ENCODE measurements around the gene LRRTM4. TPM values are rescaled to one million over a fixed set of nuclear protein-coding genes. Genes with fewer than 3 reads are reported as not detected.

The LRRTM4 gene
- polyA plus RNA-seq, 1 donor from 2014 or later: 37.1 TPM

GRCh38 chr2:77016443-77017354 lies 505.5 kb downstream of the LRRTM4 start:
- Histone ChIP-seq H3F3A (ENCODE audit: insufficient read depth, low read length, poor library complexity, severe bottlenecking) (no peaks in the 10 kb centered on the region), H2AFZ (ENCODE audit: low read depth, low read length) (no peak overlapping the region), H3K36me3 (ENCODE audit: insufficient read depth, low read length) (no peaks in the 10 kb centered on the region), H3K9me3 (ENCODE audit: low read length) (no peaks in the 10 kb centered on the region), H3K27me3 (ENCODE audit: insufficient read depth, low read depth, low read length) (no peaks in the 10 kb centered on the region), H4K20me1 (ENCODE audit: insufficient read depth) (no peaks in the 10 kb centered on the region), H3K79me2 (replicated peaks; ENCODE audit: insufficient read depth, low read length) (no peaks in the 10 kb centered on the region), H3K4me3 (ENCODE audit: low read length) (no peak overlapping the region), H3K27ac (ENCODE audit: low read length) (no peak overlapping the region), H3K9ac (ENCODE audit: low read length) (no peak overlapping the region), H3K9me2 (ENCODE audit: insufficient read depth, low read length) (no peaks in the 10 kb centered on the region), H3K4me2 (ENCODE audit: low read length) (no peak overlapping the region)
- TF ChIP-seq SMC3 (conservative IDR thresholded peaks at IDR 0.05; ENCODE audit: poor library complexity) (no peak), CTCF (IDR thresholded peaks at IDR 0.05; ENCODE audit: poor library complexity, severe bottlenecking) (no peak), EZH2 (IDR thresholded peaks at IDR 0.05; ENCODE audit: borderline replicate concordance, insufficient read depth, low read length, poor library complexity, severe bottlenecking) (no peak)

- no peak overlapping the region for H3K9ac ChIP-seq (ENCODE audit: low read length)
- TF ChIP-seq TAF1 (IDR thresholded peaks at IDR 0.05; ENCODE audit: low read depth) (no peak), POLR2AphosphoS5 (IDR thresholded peaks at IDR 0.05) (no peak), EZH2 (IDR thresholded peaks at IDR 0.05; ENCODE audit: borderline replicate concordance, insufficient read depth, low read length, poor library complexity, severe bottlenecking) (no peak), CTCF (IDR thresholded peaks at IDR 0.05; ENCODE audit: poor library complexity, severe bottlenecking) (no peak), RAD21 (conservative IDR thresholded peaks at IDR 0.05) (no peak), REST (IDR thresholded peaks at IDR 0.05; ENCODE audit: borderline replicate concordance) (no peak), SMC3 (conservative IDR thresholded peaks at IDR 0.05; ENCODE audit: poor library complexity) (no peak), MXI1 (conservative IDR thresholded peaks at IDR 0.05; ENCODE audit: poor library complexity, severe bottlenecking) (no peak), EP300 (conservative IDR thresholded peaks at IDR 0.05; ENCODE audit: poor library complexity, severe bottlenecking) (no peak)
Observed at GRCh38 chr2:77013953-77014352, 508.2 kb downstream of the LRRTM4 start.

More at GRCh38 chr2:77013953-77014352, 508.2 kb downstream of the LRRTM4 start:
- H3K27me3 ChIP-seq (ENCODE audit: insufficient read depth, low read depth, low read length): no peaks in the 10 kb centered on the region
- no peaks in the 10 kb centered on the region for H3K9me2 ChIP-seq (ENCODE audit: insufficient read depth, low read length)
- H3K4me2 ChIP-seq (ENCODE audit: low read length): no peak overlapping the region
- no peak overlapping the region for H3K4me3 ChIP-seq (ENCODE audit: low read length)
- no peaks in the 10 kb centered on the region for H3K79me2 ChIP-seq (replicated peaks; ENCODE audit: insufficient read depth, low read length)
- H3F3A ChIP-seq (ENCODE audit: insufficient read depth, low read length, poor library complexity, severe bottlenecking): peaks cover 6% of the 10 kb centered on the region
- H2AFZ ChIP-seq (ENCODE audit: low read depth, low read length): no peak overlapping the region
- no peaks in the 10 kb centered on the region for H3K36me3 ChIP-seq (ENCODE audit: insufficient read depth, low read length)
- H3K9me3 ChIP-seq (ENCODE audit: low read length): no peaks in the 10 kb centered on the region
- H4K20me1 ChIP-seq (ENCODE audit: insufficient read depth): no peaks in the 10 kb centered on the region
- H3K27ac ChIP-seq (ENCODE audit: low read length): no peak overlapping the region
